VCaP (cell line): ENCODE data around the gene SLC6A19.

Experiments used
- H3K27ac ChIP-seq: fragments of 450-650 bp; 2 replicates; pipeline ENCODE4 v1.5.1; 2017
- CTCF ChIP-seq: fragments of 450-650 bp; conservative IDR thresholded peaks from 2 replicates; pipeline ENCODE4 v1.5.1; 2017; ENCODE audit warnings: mild to moderate bottlenecking, moderate library complexity

The SLC6A19 gene

GRCh38 chr5:1162276-1162675 is 39.1 kb upstream of the SLC6A19 start:
- H3K27ac ChIP-seq: peak overlapping the region; percentile 67; the same call in 1 of the 2 replicates
- no peak for TF ChIP-seq CTCF

- TF ChIP-seq CTCF: no peak
- H3K27ac ChIP-seq: peak overlapping the region; percentile 67; the same call in 1 of the 2 replicates
These were observed 38.6 kb upstream of the SLC6A19 start for GRCh38 chr5:1162751-1163150.

GRCh38 chr5:1163366-1163765 is 38.0 kb upstream of the SLC6A19 start:
- no peak for TF ChIP-seq CTCF
- H3K27ac ChIP-seq: no peak overlapping the region; the same call in 1 of the 2 replicates

- no peak for TF ChIP-seq CTCF
- no peak overlapping the region for H3K27ac ChIP-seq
These were observed 37.5 kb upstream of the SLC6A19 start for GRCh38 chr5:1163879-1164278.

- no peak for TF ChIP-seq CTCF
- no peak overlapping the region for H3K27ac ChIP-seq
These were observed 36.4 kb upstream of the SLC6A19 start for GRCh38 chr5:1164696-1165630.

GRCh38 chr5:1165864-1166263 is 35.5 kb upstream of the SLC6A19 start:
- TF ChIP-seq CTCF: no peak
- H3K27ac ChIP-seq: no peak overlapping the region

GRCh38 chr5:1166370-1166769 is 35.0 kb upstream of the SLC6A19 start:
- no peak for TF ChIP-seq CTCF
- no peak overlapping the region for H3K27ac ChIP-seq
